Breast epithelium (tissue), 3 donors: Measurements from ENCODE around the gene FLT3LG.

Experiments
- POLR2A ChIP-seq: fragments of 450-650 bp; IDR thresholded peaks from one replicate; pipeline ENCODE4 v1.6.1; 2016; ENCODE audit warnings: antibody characterized with exemption, mild to moderate bottlenecking, moderate library complexity
- POLR2AphosphoS5 ChIP-seq, 3 donors: sonication (generic); formaldehyde crosslinking; IDR thresholded peaks; one replicate each; pipeline ENCODE4 v1.6.1; 2017; ENCODE audit warnings: antibody characterized with exemption in 3 of 3
- TF ChIP-seq, protein P1 (sequence below), 3 donors: fragments of 450-650 bp; IDR thresholded peaks; one replicate each; pipeline ENCODE4 v1.5.1; 2016 to 2017; ENCODE audit warnings: antibody characterized with exemption in 3 of 3, mild to moderate bottlenecking in 3 of 3, moderate library complexity in 3 of 3

DNA sequence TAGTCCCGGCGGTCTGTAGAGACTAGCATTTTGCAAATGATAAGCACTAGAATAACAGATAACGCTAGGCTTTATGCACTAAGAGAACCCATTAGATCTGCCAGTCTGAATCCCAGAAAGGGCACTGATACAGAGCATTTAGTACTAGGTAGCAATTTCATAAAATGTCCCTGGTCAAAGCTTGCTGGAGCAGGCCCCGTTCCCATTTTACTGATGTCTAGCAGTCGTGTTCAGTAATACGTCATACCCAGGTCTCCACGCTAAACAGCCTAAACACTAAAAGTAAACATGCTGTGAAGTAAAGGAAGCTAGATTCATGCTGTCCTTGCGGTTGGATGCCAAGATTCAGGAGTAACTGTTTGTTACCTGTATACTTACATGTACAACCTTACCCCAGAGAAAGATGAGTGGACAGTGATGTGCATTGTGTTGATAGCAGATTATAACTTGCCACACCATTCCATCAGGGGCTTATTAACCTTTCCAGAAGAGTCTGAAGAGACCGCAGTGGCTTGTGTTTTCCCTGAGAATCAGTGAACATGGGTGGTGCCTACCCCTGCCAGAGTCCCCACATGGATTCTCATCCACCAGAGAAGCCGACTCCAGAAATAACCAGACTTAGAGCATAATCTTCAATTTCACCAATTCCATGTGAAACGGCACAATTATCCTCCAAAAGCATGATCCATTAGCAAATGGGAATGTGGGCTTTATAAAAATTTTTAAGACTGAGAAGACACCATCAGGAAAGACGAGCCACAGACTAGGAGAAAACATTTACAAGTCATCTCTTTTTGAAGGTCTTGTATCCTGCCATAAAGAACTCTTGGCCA is 18.8 kb downstream of the FLT3LG start:
- TF ChIP-seq, protein P1, sequence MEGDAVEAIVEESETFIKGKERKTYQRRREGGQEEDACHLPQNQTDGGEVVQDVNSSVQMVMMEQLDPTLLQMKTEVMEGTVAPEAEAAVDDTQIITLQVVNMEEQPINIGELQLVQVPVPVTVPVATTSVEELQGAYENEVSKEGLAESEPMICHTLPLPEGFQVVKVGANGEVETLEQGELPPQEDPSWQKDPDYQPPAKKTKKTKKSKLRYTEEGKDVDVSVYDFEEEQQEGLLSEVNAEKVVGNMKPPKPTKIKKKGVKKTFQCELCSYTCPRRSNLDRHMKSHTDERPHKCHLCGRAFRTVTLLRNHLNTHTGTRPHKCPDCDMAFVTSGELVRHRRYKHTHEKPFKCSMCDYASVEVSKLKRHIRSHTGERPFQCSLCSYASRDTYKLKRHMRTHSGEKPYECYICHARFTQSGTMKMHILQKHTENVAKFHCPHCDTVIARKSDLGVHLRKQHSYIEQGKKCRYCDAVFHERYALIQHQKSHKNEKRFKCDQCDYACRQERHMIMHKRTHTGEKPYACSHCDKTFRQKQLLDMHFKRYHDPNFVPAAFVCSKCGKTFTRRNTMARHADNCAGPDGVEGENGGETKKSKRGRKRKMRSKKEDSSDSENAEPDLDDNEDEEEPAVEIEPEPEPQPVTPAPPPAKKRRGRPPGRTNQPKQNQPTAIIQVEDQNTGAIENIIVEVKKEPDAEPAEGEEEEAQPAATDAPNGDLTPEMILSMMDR (IDR thresholded peaks at IDR 0.05) = no peak
- TF ChIP-seq POLR2A (no peak), POLR2AphosphoS5 (IDR thresholded peaks at IDR 0.05) (peak in 1 of 3 donors; percentile 38)
